GM18526 (cell line): Measurements from ENCODE around the gene ROM1.

ENCODE experiments used
- POLR2A ChIP-seq: IDR thresholded peaks from 3 replicates; pipeline ENCODE4 v1.6.1; 2011; ENCODE audit not compliant: insufficient read length; ENCODE audit errors: extremely low read depth

Gene ROM1, protein sequence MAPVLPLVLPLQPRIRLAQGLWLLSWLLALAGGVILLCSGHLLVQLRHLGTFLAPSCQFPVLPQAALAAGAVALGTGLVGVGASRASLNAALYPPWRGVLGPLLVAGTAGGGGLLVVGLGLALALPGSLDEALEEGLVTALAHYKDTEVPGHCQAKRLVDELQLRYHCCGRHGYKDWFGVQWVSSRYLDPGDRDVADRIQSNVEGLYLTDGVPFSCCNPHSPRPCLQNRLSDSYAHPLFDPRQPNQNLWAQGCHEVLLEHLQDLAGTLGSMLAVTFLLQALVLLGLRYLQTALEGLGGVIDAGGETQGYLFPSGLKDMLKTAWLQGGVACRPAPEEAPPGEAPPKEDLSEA

DNA sequence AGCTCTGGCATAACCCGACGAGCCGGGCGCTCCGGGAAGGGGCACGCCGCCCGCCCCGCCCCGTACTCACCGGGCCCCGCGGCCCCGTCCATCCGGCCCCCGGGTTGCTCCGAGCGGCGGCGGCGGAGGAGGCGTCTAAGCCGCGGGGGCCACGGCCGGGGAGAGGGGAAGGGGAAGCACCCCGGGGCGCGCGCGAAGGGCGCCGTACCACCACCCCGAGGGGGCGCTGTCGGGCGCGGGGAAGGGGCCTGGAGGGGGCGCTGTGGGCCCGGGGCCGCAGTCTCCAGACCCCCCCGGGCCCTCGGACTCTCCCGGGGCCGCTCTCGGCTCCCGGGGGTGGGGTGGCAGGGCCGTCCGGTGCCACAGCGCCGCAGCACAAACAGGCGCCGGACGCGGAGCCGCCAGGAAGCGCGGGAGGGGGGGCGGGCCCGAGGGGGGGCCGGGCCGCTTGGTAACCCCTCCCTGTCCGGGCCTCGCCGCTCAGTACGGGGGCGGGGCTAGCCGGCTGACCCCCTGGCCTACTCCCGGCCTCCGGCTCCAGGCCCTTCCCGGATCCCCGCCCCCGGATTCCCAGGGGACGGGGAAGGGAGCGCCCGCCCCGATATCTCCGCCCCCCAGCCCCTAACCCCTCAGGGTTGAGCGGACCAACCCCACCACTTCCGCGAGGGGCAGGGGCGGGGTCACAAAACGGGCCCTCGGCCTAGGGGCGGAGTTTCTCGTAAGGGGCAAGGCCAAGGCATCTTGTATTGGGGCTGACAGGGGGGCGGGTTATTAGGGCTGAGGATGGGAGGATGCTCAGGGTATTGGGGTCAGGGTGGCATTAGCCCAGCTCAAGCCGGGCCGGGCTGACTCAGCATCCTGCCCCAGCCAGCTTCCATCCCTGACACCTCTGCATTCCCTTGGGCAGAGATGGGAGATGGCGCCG, at the start of gene ROM1, which contains the start of gene EML3:
TSS of gene ROM1 (plus strand) at position 892 of the 925 bp plus-strand sequence. CDS start at position 917, 25 bp downstream.
TSS of gene EML3 (minus strand) at position 410 of the 925 bp plus-strand sequence. CDS start at position 92, 318 bp downstream.
- no peak for TF ChIP-seq POLR2A

DNA sequence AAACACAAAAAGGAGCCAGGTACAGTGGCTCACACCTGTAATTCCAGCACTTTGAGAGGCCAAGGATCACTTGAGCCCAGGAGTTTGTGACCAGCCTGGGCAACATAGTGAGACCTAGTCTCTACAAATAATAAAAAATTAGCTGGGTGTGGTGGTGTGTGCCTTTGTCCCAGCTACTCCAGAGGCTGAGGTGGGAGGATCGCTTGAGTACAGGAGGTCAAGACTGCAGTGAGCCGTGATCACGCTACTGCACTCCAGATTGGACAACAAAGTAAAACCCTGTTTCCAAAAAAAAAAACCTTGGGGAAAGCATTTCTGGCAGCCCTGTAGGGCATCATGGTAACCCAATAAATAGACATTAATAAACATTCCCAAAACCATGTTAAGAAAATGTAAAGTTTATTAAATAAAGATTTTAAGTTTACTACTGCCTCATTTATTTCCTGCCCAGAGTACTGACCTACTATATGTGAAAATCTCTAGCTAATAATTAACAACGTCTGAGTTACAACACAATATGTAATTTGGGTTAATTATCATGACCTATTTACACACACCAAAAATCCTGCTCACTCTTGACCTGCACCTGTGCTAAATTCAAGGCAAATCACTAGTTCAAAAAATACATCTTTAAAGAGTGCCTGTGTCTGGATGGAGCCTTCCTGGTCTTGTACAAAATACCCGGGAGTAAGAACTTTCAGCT, 47.8 kb upstream of the ROM1 start:
- TF ChIP-seq POLR2A: no peak

DNA sequence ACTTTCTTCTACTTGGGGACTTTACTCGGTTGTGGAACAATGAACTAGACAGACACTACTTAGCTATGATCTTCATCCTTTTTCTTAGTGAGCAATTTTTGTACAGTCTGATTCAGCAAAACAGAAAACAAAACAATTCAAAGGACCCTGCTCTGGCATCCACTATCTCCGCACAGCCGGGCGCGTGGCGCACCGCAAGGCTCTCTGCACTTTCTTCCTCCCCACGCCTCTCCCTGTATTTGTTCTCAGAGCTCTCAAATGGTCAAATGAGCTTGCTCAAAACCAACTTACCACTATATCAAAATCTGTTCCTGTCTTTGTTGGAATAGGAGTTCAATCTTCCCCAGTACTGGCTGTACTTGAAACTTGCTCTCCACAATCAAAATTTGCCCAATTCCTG, 46.8 kb upstream of the ROM1 start:
- no peak for TF ChIP-seq POLR2A

DNA sequence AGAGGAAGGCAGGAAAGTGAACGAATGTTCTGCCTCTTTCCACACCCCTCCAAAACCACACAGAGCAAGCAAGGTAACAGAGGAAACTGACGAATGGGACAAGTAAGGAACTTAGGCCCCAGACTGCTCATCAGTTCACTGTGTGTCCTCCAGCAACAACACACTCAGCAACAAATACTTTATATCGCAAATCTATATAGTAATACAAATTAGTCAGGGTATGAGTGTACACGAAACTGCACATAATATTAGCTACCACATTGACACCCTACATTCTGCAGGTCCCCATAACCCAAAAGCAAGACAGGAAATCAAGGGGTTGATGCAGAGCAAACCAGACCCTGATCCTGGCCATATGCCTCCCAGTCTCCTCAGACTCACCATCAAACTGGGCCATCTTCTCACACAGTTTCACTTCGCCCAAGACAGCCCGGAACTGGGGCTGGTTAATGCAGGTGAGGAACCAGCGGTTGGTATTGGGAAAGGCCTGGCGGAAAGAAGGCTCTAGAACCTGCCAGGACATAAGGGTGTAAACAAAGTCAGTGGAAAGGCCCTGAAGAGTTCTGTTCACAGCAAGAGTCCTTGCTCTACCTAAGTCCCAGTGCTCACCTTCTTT, 45.9 kb upstream of the ROM1 start:
- no peak for TF ChIP-seq POLR2A

DNA sequence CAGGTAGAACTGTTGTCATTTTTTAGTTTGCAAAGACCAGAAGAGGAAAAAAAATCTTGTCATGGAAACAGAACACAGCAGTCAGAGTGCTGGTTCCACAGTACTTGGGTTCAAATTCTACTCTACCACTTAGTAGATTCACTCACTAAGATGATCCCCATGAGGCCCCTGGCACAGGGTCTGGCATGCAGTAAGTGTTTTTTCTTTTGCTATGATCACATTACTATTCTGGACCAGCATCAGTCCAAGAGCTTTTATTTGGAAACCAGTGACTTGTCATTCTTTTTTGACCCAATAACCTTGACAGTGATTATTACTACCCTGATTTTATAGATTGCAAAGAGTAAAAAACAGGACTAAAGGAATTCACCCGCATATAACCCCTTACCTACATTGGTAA, 43.4 kb upstream of the ROM1 start:
- TF ChIP-seq POLR2A: no peak

DNA sequence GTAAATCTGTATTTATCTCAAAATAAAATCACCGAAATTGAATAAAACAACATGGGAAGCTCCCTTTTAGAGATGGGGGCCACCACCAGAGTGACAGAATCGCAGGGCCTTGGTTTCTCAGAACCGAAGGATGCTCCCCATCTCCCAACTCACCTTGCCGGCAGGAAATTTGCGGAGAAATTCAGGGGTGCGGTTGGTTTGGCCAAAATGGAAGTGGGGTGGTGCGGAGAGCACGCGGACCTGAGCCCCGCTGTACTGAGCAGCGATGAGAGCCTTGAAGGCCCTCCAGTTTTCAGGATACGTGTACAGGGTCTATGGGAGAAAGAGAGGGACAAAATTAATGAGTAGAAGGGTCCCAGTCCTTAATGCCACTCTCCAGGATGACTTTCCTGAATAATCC, 40.6 kb upstream of the ROM1 start:
- no peak for TF ChIP-seq POLR2A

DNA sequence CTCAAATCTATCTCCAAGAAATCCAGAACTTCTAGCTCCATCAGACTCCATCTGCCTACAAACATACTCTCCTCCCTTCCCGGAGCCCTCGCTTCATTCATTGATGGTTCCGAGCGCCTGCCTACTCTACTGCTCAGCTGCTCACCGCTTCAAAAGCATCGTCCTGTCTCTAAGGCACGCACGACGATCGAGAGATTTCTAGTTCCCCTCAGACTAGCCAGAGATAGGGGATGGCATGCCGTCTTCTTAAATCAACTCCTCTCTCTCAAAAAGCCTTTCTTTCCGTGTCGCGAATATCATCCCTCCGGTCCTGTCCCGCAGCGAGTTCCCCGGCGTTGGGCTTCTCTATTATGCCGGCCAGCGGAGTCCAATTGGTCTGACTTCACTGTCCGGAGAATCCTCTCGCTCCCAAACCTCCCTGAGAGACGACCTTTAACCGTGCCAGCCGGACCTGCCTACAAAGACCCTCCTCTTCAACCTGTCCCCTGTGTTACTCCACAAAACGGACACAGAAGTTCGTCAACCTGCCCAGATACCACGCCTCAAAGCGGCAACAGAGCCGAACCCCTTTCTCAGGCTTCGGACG, 40.0 kb upstream of the ROM1 start:
- no peak for TF ChIP-seq POLR2A

DNA sequence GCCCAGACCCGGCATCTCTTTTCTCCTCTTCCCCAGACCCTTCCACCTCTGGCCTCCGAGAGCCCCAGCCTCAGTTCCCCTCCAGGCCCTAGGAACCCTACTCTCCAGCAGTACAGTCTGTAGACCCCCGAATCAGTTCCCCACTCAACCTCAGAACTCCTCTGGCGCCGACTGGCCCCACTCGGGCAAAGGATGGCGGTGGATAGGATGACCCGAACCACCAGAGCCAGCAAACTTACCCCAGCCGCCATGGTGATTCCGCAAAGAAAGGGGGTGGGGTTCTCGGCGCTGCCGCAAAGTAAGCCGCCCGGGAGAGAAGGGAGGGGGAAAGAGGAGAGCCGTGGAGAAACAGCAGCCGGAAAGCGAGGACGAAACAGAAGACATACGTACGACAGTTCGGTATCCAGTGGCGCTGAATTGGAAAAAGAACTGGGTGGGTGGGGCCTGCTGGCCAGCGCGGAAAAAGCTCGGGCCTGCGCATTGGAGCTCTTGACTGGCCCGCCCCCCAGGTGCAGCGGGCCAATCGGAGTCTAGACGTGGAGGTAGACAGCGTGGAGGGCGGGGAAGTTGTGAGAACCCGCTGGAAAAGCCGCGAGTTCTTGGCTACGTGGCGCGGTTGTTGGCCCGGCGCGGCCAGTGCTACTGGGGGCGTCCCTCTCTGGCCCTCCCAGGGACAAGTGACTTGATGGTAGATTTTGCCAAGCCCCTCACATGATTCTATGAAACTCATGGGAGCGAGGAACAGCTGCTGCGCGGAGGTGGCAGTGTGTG, 39.3 kb upstream of the ROM1 start, which contains the start of gene EEF1G:
TSS of gene EEF1G (minus strand) at position 300 of the 771 bp plus-strand sequence. CDS start at position 251, 49 bp downstream.
- peak; percentile 82 for TF ChIP-seq POLR2A

DNA sequence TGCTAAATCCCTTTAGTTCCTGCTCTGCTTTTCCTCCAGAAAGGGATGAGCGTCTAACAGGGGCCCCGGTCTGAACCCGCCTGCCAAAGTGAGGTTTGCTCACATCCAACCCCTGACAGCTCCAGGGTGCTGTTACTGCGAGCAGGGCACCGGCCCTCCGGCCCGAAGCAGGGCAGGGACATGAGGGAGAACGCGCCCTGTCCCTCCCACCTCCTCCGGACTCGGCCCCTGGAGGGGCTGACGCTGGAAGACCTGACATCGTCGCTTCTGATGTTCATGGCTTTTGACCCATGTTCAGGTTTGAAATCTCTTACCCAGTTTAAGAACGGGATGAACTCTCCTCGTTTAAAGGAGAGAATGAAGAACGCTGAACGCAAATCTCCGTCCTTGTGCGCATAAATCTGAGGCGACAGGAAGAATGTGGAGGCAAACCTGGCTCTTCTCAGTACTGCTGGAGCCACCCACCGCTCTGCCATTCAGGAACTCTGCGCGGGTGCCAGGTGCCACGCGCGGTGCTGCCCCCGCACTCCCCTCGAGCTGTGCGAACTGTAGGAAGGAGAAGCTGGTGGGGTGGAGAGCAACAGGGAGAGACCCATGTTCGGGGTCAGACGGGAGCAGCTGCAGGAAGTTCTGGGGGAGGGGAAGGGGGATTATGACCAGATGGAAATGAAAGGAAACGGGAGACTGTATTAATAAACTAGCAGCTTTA, 38.5 kb upstream of the ROM1 start:
- no peak for TF ChIP-seq POLR2A

DNA sequence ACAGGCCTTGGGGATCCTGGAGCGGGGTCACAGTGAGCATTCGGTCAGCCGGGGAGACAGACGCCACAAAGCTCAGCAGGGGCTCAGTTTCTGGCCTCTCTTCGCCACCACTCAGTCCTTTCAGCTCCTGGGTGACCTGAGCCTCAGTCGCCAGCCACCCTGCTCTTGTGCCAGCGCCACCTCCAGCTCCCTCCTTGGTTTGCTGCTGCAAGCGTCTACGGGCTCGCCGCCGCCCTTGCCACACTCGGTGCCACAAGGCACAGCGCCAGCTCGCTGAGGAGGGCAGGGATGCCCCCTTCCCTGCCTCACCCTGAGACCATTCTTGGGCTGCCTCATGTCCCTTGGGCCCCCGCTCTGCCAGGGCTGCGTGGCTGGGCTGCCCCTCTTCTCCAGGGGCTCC, 37.9 kb upstream of the ROM1 start:
- no peak for TF ChIP-seq POLR2A

DNA sequence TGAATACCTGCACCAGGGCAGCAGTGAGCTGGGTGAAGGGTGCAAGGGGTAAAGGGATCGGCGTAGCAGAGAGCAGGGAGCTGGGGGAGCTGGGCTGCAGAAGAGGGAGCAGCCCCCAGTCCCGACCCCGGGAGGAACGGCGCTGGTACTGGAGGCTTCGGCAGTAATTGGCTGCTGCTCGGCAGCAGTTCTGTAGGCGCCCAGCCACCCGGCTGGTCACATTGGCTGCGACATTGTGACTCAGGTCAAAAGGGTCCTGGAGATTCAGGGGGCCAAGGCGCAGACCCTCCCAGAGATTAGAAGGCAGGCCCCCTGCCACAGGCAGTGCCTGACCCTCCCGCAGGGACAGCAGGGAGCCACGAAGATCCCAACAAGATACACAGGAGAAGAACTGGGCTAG, 37.2 kb upstream of the ROM1 start:
- TF ChIP-seq POLR2A: no peak

DNA sequence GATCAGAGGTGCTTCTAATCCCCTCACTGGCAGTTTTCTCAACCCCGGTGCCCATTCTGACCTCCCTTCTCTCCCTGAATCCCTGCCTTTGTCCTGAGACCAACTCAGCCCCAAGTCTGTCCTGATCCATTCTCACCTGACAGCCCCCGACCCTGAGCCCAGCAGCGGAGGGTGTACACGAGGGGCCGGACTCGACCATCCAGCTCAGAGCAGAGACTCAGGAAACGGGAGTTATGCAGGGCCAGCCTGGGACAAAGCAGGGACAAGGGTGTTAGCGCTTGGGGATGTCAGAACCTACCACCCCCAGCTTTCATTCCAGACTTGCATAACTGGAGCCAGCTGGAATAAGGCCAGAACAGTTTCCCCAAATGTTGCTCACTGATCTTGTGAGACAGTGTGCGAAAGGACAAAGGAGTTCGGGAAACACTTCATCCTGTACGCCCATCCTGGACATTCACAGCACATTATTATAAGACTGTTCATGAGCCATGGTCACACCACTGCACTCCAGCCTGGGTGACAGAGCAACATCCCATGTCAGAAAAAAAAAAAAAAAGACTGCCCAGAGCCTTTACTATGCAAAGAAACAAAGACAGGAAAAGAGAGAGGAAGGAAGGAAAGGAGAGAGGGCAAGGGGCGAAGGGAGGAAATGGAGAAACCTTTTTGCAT, 35.9 kb upstream of the ROM1 start:
- TF ChIP-seq POLR2A: no peak

DNA sequence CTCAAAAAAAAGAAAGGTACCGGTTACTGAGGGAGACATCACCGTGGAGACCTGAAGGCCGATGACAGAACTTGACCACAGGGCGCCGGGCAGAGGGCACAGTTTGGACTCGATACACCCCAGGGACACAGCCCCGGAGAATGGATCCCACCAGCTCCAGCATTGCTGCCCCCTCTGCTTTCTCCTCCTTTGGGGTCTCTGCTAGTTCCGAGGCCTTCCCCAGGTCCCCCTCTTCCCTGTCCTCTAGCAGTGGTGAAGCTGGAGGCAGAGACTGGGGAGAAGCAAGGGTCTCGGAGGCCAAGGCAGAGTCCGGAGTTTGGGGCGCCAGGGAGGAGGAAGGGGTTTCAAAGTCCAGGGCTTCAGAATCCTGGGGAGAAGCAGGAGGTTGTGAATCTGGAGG, 34.5 kb upstream of the ROM1 start:
- TF ChIP-seq POLR2A: no peak
